ENCODE data around the gene FBXO46.
"Not testable (repeated sequence)": the region's sequence is repeated elsewhere in the genome, so short reads cannot be mapped to it uniquely, and the experiment has no call there.

Gene FBXO46

GRCh38 chr19:45728683-45729082 lies 2.0 kb downstream of the FBXO46 start:
- DNase-seq (ENCODE audit: low read depth in 2 of 3, low spot score in 1 of 3): not testable (repeated sequence)

DNA sequence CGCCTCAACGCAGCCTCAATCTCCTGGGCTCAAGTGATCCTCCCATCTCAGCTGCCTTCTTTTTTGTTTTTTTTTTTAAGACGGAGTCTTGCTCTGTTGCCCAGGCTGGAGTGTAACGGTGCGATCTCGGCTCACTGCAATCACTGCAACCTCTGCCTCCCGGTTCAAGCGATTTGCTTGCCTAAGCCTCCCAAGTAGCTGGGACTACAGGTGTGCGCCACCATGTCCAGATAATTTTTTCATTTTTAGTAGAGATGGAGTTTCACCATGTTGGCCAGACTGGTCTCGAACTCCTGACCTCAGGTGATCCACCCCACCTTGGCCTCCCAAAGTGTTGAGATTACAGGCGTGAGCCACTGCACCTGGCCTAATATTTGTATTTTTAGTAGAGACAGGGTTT lies 10.6 kb downstream of the FBXO46 start:
- DNase-seq (ENCODE audit: low read depth in 2 of 3, low spot score in 1 of 3): not testable (repeated sequence)

DNA sequence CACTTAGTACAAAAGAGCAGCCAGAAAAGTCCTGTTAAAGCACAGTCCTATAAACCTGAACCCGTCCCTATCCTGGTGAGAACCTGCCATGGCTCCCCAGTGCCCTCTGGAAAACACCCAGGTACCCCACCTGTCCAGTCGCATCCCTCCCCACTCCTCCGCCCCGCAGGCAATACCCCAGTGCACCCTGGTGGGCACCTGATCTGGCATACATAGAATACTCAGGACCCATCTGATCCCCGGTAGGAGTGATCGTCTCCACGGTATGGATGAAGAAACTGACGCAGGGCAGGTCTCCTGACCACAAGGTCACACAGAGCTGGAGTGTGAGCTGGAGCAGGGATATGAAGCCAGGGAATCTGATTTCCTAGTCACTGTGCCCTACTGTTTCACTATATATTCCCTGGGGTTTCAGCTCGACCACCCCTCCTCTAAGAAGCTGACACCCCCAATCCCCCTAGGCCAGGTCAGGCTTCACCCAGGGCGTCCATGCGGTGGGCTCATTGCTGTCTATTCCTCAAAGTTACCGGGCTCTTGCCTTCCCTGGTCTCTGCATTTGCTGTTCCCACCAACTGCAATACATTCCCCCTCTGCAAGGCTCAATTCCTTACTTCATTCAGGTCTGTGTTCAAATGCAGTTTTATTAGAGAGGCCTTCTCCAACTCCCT lies 12.6 kb downstream of the FBXO46 start:
- no peak for DNase-seq (ENCODE audit: low read depth in 2 of 3, low spot score in 1 of 3)

DNA sequence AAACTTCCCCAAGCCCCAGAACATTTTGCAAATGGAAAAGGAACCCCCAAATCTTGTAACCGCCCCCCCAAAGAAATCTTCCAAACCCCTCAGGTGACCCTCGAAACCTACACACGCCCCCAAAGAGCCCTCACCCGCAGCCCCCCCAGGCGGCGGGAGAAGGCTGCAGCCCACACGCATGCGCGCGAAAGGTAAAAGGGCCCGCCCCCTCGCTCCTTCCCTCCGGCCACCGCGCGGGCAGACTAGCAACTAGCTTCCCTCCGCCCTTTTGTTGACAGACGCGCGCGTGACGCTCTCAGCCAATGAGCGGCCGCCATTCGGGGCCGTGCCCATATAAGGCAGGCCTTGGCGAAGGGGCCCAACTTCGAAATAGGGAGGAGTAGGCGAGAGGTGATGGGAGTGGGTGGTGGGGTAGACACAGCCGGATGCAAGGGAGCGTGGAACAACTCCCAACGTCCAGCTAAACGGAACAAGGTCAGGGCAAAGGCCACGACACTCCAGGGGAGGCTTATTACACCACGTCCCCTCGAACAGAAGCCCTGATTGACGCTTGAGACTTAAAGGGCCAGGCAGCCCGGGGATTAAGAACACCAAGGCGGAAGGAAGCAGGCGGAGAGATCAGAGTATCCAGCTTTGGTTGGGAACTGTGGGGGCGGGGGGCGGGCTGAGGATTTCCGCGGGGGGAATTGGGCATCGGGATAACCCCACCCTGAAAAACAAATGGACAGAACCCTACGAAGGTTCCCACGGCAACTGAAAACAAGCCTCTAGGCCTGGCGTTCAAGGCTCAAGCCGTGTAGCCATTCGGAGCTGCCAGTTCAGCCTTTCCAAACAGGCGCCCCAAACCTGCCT lies 13.3 kb downstream of the FBXO46 start:
- DNase-seq (ENCODE audit: low read depth in 2 of 3, low spot score in 1 of 3): peak; percentile 90 to 97 (median 97)

DNA sequence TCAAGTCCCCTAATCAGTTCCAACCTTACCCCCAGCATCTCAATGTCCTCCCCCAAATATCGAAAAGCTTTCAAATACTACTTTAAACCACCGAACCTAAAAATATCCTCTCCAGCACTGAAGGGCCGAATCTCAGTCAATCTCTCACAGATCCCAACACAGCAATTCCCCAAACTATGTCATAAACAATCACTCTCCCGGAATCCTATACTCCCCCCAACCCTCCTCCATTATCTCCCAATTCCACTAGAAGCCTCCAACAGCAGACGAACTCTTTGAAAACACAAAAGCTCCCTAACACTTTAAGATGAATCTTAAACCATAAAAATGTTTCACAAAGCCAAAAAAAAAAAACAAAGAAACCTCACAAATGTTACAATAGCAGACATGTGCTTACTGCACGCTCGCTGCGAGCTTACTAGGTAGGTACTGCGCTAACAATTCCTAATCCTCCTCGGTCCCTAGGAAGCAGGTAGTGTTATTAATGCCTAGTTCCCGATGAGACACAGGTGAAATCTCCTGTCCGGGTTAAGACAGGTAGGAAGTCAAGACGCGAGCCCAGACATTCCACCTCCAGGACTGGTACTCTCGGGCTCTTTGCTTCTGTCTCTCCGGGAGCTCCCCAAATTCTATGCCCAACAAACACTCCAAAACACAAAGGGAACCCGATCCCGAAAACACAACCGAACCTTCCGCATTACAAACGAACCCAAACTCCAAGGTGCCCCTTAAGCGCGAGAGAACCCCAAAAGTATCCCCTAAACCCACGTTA lies 14.2 kb downstream of the FBXO46 start:
- DNase-seq (ENCODE audit: low read depth in 2 of 3, low spot score in 1 of 3): peak in 1 of 3 donors; percentile 22

DNA sequence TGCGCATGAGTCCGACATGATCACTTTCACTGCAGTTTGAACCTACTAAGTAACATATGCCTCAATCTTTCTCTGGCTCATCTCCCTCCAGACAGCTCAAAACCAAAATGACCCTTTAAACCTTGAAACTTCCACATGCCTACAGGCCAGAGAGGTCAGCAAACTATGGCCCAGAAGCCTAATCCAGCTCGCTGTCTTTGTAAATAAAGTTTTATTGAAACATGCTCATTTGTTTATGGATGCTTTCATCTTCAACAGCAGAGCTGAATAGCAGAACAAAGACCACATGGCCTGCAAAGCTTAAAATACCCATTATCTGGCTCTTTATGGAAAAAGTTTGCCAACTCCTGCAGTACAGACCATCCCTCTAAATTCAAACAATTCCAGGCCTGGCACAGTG lies 15.6 kb downstream of the FBXO46 start:
- no peak for DNase-seq (ENCODE audit: low read depth in 2 of 3, low spot score in 1 of 3)

- no peak for DNase-seq (ENCODE audit: low read depth in 2 of 3, low spot score in 1 of 3)
Measured at GRCh38 chr19:45713141-45713540, 17.6 kb downstream of the FBXO46 start.

- DNase-seq (ENCODE audit: low read depth in 2 of 3, low spot score in 1 of 3): no peak
Measured at GRCh38 chr19:45712699-45713067, 18.0 kb downstream of the FBXO46 start.

DNA sequence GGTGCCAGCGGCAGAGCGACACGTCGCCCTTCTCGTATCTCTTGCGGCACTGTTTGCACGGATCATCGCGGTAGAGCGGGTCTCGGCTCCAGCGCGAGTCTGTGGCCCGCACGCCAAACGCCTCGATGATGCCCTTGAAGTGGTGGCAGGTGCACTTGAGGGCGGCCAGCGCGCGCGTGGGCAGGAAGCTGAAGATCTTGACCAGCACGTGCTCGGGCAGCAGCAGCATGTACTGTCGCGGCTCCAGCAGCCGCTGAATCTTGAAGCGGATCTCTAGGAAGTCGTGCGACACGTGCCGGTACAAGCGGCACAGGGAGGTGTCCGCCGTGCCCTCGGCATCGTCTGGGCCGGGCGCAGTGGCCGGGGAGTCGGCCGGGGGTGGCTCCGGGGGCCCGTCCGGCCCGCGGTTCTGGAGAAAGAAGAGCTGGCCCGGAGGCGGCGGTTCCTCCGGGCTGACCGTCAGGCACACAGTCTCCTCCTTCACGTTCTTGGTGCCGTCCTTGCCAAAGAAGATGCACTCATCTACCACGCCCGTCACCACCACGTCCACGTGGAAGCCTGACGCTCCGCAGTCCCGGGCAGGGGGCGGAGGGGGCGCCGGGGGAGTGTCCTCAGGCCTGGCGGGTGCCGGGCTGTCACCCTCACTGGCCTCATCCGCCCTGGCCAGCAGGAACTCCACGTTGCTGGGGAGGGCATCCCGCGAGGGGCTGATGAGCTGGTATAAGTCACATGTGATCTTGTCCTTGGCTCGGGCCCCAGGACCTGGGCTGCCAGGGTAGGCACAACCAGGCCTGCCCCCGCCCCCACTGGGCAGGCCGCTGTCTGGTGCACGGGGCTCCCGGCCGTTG lies 18.6 kb downstream of the FBXO46 start:
- DNase-seq (ENCODE audit: low read depth in 2 of 3, low spot score in 1 of 3): no peak

GRCh38 chr19:45710356-45711130 lies 20.2 kb downstream of the FBXO46 start:
- DNase-seq (ENCODE audit: low read depth in 2 of 3, low spot score in 1 of 3): no peak

- DNase-seq (ENCODE audit: low read depth in 2 of 3, low spot score in 1 of 3): no peak
Measured at GRCh38 chr19:45705710-45706415, 24.8 kb downstream of the FBXO46 start.

DNA sequence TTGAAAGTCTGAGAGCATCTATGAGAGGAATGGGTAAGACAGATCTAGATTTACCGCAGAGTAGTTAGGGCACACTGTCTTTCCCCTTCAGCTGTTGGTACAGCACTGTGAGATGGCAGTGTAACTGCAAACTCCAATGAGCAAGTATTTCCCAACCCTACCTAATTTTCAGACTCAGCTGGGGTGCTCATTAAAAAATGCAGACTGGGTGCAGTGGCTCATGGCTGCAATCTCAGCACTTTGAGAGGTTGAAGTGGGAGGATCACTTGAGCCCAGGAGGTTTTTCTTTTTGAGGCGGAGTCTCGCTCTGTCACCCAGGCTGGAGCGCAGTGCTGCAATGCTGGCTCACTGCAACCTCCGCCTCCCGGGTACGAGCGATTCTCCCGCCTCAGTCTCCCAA lies 25.6 kb downstream of the FBXO46 start:
- DNase-seq (ENCODE audit: low read depth in 2 of 3, low spot score in 1 of 3): no peak

- DNase-seq (ENCODE audit: low read depth in 2 of 3, low spot score in 1 of 3): no peak
Measured at GRCh38 chr19:45701676-45702075, 29.0 kb downstream of the FBXO46 start.

GRCh38 chr19:45693106-45693788 lies 37.4 kb downstream of the FBXO46 start:
- peak; percentile 67 to 81 (median 81) for DNase-seq (ENCODE audit: low read depth in 2 of 3, low spot score in 1 of 3)

DNA sequence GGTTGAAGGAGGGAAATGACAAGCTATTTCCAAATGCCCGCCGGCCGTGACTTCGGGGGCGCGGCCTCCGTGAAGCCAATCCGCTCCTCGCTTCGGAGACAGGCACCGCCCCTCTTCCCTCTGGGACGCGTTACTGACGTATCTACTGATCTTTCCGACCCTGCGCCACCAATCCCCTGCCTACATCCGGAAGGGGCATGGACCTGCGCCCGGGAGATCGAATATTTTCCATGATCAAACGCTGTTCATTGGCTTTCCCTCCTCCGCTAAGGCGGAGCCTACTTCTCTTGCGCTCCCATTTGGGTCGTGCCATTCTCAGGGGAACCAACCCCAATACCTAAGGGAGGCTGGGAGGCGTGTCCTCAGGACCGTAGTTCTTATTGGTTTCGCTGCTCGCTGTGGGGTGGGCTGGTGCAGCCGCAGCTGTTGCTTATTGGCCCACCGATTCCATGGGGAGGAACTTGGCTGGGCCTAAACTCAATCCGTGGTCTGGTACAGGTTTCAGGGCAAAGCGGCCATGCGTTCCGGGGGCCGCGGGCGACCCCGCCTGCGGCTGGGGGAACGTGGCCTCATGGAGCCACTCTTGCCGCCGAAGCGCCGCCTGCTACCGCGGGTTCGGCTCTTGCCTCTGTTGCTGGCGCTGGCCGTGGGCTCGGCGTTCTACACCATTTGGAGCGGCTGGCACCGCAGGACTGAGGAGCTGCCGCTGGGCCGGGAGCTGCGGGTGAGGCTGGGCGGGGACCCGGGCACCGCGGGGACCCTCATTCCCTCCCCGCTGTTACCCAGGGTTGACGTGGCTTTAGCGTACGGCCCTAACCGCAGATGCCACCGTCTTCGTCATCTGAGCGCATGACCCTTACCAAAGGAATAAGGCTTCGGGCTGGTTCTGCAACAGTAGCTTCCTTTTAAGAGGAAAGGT lies 38.2 kb downstream of the FBXO46 start, which contains the start of gene QPCTL:
Gene QPCTL (plus strand): TSS at position 480 of the 919 bp plus-strand sequence. CDS start 38 bp downstream, at position 518.
- DNase-seq (ENCODE audit: low read depth in 2 of 3, low spot score in 1 of 3): peak; percentile 93 to 97 (median 97)

DNA sequence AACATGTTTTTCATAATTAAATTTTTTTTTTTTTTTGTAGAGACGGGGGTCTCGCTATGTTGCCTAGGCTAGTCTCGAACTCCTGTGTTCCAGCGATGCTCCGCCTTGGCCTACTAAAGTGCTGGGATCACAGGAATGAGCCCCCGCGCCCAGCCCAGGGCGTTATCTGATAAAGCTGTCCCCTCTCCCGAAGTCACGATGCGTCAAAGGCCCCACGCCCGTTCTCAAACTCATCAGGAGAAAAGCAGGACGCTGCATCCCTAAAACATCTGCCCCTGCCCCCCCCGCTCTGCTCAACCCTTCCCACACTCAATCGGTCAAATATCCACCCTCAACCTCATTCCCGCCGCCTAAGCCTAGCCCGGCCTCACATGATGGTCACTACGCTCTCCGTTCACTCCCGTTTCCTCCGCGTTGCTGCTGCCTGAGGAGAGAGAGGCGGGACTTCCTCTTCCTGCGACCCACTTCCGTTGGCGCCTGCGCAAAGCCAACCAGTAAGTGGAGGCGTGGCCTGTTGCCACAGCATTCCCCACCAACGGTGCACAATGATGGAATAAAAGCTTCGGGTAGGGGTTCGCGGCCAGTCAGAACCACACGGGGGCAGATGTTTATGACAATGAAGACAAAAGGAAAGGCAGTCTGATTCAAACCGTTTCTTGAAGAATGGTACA lies 39.0 kb downstream of the FBXO46 start, which contains the start of gene SNRPD2:
Gene SNRPD2 (minus strand): TSS at position 438 of the 671 bp plus-strand sequence. CDS start 65 bp downstream, at position 373.
- DNase-seq (ENCODE audit: low read depth in 2 of 3, low spot score in 1 of 3): peak; percentile 90 to 95 (median 92)

GRCh38 chr19:45687599-45687998 lies 43.1 kb downstream of the FBXO46 start:
- no peak for DNase-seq (ENCODE audit: low read depth in 2 of 3, low spot score in 1 of 3)

All from stimulated activated CD4-positive, alpha-beta T cell treated with anti-CD3 and anti-CD28 coated beads, Interleukin-12 subunit alpha, Interleukin-12 subunit beta, amount 100 ng/mL, for 48 hours (primary cell).